ENCODE results near the gene RNGTT.
"Not testable (repeated sequence)": the region's sequence is repeated elsewhere in the genome, so short reads cannot be mapped to it uniquely, and the experiment has no call there.

Gene RNGTT

GRCh38 chr6:88910922-88911778, 52.3 kb downstream of the RNGTT start:
- no peak for DNase-seq

GRCh38 chr6:88908598-88909548, 54.5 kb downstream of the RNGTT start:
- peak in 2 of 14 donors; percentile 0 to 1 for DNase-seq

GRCh38 chr6:88907148-88907547, 56.3 kb downstream of the RNGTT start:
- DNase-seq = not testable (repeated sequence)

GRCh38 chr6:88899569-88900316, 63.7 kb downstream of the RNGTT start:
- no peak for DNase-seq

- no peak for DNase-seq
Measured at GRCh38 chr6:88895911-88896310, 67.5 kb downstream of the RNGTT start.

- DNase-seq = no peak
Measured at GRCh38 chr6:88890860-88891845, 72.3 kb downstream of the RNGTT start.

- no peak for DNase-seq
Measured at GRCh38 chr6:88890394-88890793, 73.0 kb downstream of the RNGTT start.

- DNase-seq = no peak
Measured at GRCh38 chr6:88884361-88884760, 79.1 kb downstream of the RNGTT start.

GRCh38 chr6:88882536-88882935, 80.9 kb downstream of the RNGTT start:
- DNase-seq = no peak

GRCh38 chr6:88881451-88881850, 82.0 kb downstream of the RNGTT start:
- no peak for DNase-seq

GRCh38 chr6:88880021-88880420, 83.4 kb downstream of the RNGTT start:
- DNase-seq = no peak

- no peak for DNase-seq
Measured at GRCh38 chr6:88877893-88878292, 85.5 kb downstream of the RNGTT start.

GRCh38 chr6:88872962-88873361, 90.5 kb downstream of the RNGTT start:
- DNase-seq = no peak

- no peak for DNase-seq
Measured at GRCh38 chr6:88871498-88871897, 91.9 kb downstream of the RNGTT start.

- DNase-seq = peak in 2 of 14 donors; percentile 2 to 28
Measured at GRCh38 chr6:88870717-88871330, 92.6 kb downstream of the RNGTT start.

- DNase-seq = no peak
Measured at GRCh38 chr6:88869263-88870020, 94.0 kb downstream of the RNGTT start.

- DNase-seq = no peak
Measured at GRCh38 chr6:88867841-88868731, 95.3 kb downstream of the RNGTT start.

- DNase-seq = no peak
Measured at GRCh38 chr6:88866856-88867255, 96.6 kb downstream of the RNGTT start.

- DNase-seq = no peak
Measured at GRCh38 chr6:88865275-88865674, 98.1 kb downstream of the RNGTT start.

Data from C1 segment of cervical spinal cord (tissue), 14 donors.